ENCODE data around the gene KIF26A. TPM values are rescaled to one million over a fixed set of nuclear protein-coding genes. Genes with fewer than 3 reads are reported as not detected.

Gene KIF26A
- total RNA-seq, 4 donors from 2014 or later, result 0.53 to 5.8 (median 1.6) TPM

DNA sequence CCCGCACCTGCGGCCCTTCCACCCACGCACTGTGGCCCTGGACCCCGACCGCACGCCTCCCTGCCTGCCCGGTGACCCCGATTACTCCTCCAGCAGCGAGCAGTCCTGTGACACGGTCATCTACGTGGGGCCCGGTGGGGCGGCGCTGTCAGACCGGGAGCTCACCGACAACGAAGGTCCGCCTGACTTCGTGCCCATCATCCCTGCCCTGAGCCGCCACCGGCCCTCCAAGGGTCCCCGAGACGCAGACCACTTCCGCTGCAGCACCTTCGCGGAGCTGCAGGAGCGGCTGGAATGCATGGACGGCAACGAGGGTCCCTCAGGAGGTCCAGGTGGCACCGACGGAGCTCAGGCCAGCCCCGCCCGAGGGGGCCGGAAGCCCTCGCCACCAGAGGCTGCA, 36.7 kb downstream of the KIF26A start:
- no peak overlapping the region for H3K27ac ChIP-seq
- no peaks in the 10 kb centered on the region for H3K36me3 ChIP-seq
- no peaks in the 10 kb centered on the region for H3K4me1 ChIP-seq
- TF ChIP-seq, protein P1, sequence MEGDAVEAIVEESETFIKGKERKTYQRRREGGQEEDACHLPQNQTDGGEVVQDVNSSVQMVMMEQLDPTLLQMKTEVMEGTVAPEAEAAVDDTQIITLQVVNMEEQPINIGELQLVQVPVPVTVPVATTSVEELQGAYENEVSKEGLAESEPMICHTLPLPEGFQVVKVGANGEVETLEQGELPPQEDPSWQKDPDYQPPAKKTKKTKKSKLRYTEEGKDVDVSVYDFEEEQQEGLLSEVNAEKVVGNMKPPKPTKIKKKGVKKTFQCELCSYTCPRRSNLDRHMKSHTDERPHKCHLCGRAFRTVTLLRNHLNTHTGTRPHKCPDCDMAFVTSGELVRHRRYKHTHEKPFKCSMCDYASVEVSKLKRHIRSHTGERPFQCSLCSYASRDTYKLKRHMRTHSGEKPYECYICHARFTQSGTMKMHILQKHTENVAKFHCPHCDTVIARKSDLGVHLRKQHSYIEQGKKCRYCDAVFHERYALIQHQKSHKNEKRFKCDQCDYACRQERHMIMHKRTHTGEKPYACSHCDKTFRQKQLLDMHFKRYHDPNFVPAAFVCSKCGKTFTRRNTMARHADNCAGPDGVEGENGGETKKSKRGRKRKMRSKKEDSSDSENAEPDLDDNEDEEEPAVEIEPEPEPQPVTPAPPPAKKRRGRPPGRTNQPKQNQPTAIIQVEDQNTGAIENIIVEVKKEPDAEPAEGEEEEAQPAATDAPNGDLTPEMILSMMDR (IDR thresholded peaks at IDR 0.05), result no peak
- TF ChIP-seq POLR2A (IDR thresholded peaks at IDR 0.05), result no peak
- no peak overlapping the region for H3K4me3 ChIP-seq
- no peaks in the 10 kb centered on the region for H3K9me3 ChIP-seq
- no peak for DNase-seq
- no peaks in the 10 kb centered on the region for H3K27me3 ChIP-seq

DNA sequence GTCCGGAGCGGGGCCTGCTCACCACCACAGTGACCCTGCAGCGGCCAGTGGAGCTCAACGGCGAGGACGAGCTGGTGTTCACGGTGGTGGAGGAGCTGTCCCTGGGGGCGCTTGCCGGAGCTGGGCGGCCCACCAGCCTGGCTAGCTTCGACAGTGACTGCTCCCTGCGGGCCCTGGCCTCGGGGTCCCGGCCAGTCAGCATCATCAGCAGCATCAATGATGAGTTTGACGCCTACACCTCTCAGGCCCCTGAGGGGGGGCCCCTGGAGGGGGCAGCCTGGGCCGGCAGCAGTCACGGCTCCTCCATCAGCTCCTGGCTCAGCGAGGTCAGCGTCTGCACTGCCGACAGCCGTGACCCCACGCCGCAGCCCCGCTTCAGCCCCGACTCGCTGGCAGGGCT, 37.4 kb downstream of the KIF26A start:
- no peak for DNase-seq
- H3K36me3 ChIP-seq, result no peaks in the 10 kb centered on the region
- TF ChIP-seq POLR2A (IDR thresholded peaks at IDR 0.05), result no peak
- TF ChIP-seq, protein P1 (IDR thresholded peaks at IDR 0.05), result no peak

DNA sequence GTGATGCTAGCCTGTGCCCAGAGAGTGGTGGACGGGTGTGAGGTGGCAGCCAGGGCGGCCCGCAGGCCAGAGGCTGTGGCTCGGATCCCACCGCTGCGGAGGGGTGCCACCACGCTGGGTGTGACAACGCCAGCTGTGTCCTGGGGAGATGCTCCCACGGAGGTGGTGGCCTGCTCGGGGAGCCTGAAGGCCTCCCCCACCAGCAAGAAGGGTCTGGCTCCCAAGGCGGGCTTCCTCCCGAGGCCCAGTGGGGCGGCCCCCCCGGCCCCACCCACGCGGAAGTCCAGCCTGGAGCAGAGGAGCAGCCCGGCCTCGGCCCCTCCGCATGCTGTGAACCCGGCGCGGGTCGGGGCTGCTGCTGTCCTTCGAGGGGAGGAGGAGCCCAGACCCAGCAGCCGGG, 38.2 kb downstream of the KIF26A start:
- H3K27me3 ChIP-seq, result no peaks in the 10 kb centered on the region
- no peaks in the 10 kb centered on the region for H3K9me3 ChIP-seq
- no peaks in the 10 kb centered on the region for H3K36me3 ChIP-seq
- H3K27ac ChIP-seq, result no peak overlapping the region
- DNase-seq, result no peak
- no peak overlapping the region for H3K4me3 ChIP-seq
- TF ChIP-seq POLR2A (IDR thresholded peaks at IDR 0.05), result no peak
- TF ChIP-seq, protein P1 (IDR thresholded peaks at IDR 0.05), result no peak
- H3K4me1 ChIP-seq, result no peaks in the 10 kb centered on the region

More for the DNA sequence above, 37.4 kb downstream of the KIF26A start:
- H3K9me3 ChIP-seq, result no peaks in the 10 kb centered on the region
- H3K4me1 ChIP-seq, result no peaks in the 10 kb centered on the region
- H3K27me3 ChIP-seq, result no peaks in the 10 kb centered on the region
- H3K27ac ChIP-seq, result no peak overlapping the region
- H3K4me3 ChIP-seq, result no peak overlapping the region

DNA sequence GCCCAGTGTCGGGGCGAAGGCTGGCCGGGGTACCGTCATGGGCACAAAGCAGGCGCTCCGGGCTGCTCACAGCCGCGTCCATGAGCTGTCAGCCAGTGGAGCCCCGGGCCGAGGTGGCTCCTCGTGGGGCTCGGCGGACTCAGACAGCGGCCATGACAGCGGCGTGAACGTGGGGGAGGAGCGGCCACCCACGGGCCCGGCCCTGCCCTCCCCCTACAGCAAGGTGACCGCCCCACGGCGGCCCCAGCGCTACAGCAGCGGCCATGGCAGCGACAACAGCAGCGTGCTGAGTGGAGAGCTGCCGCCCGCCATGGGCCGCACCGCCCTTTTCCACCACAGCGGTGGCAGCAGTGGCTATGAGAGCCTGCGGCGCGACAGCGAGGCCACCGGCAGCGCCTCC, 39.0 kb downstream of the KIF26A start:
- Histone ChIP-seq H3K4me3 (no peak overlapping the region), H3K27ac (no peak overlapping the region), H3K27me3 (no peaks in the 10 kb centered on the region), H3K9me3 (no peaks in the 10 kb centered on the region), H3K4me1 (no peaks in the 10 kb centered on the region), H3K36me3 (no peaks in the 10 kb centered on the region)
- TF ChIP-seq, protein P1 (IDR thresholded peaks at IDR 0.05), result no peak
- no peak for TF ChIP-seq POLR2A (IDR thresholded peaks at IDR 0.05)
- DNase-seq, result no peak

DNA sequence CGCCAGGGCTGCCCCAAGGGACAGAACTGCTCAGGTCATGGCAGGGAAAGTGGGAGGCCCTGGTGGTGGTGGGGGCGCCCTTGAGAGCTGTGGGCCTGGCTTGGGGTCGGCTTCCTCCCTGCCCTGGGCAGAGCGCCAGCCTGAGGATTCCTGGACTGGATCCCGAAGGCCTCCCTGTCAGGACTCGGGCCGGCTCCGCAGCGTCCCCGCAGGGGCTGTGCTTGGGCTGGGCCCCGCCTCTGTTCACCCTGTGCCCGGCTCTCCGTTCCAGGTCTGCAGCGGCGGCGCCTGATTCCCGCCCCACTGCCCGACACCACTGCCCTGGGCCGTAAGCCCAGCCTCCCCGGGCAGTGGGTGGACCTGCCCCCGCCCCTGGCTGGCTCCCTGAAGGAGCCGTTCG, 39.9 kb downstream of the KIF26A start:
- Histone ChIP-seq H3K36me3 (no peaks in the 10 kb centered on the region), H3K4me1 (no peaks in the 10 kb centered on the region), H3K9me3 (no peaks in the 10 kb centered on the region), H3K4me3 (no peak overlapping the region), H3K27me3 (no peaks in the 10 kb centered on the region), H3K27ac (no peak overlapping the region)
- DNase-seq, result no peak
- TF ChIP-seq, protein P1 (IDR thresholded peaks at IDR 0.05), result no peak
- TF ChIP-seq POLR2A (IDR thresholded peaks at IDR 0.05), result no peak

DNA sequence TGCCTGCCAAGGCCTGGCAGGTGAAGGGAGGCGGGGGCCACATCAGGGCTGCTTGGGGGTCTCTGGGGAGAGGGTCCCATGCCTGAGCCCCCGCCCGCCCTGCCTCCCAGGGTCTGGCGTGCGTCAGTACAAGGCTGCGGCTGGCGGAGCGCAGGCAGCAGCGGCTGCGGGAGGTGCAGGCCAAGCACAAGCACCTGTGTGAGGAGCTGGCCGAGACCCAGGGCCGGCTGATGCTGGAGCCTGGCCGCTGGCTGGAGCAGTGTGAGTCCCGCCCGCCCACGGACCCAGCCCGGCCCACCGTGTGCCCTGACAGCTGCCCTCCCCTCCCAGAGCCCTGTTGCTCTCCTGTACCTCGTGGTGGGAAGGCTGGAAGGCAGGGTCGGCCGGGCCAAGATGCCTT, 40.7 kb downstream of the KIF26A start:
- Histone ChIP-seq H3K27ac (no peak overlapping the region), H3K9me3 (no peaks in the 10 kb centered on the region), H3K36me3 (no peaks in the 10 kb centered on the region), H3K4me3 (no peak overlapping the region), H3K27me3 (no peaks in the 10 kb centered on the region), H3K4me1 (no peaks in the 10 kb centered on the region)
- no peak for DNase-seq
- TF ChIP-seq, protein P1 (IDR thresholded peaks at IDR 0.05), result no peak
- no peak for TF ChIP-seq POLR2A (IDR thresholded peaks at IDR 0.05)
